ENCODE measurements around the gene RBM26.

RBM26 gene

DNA sequence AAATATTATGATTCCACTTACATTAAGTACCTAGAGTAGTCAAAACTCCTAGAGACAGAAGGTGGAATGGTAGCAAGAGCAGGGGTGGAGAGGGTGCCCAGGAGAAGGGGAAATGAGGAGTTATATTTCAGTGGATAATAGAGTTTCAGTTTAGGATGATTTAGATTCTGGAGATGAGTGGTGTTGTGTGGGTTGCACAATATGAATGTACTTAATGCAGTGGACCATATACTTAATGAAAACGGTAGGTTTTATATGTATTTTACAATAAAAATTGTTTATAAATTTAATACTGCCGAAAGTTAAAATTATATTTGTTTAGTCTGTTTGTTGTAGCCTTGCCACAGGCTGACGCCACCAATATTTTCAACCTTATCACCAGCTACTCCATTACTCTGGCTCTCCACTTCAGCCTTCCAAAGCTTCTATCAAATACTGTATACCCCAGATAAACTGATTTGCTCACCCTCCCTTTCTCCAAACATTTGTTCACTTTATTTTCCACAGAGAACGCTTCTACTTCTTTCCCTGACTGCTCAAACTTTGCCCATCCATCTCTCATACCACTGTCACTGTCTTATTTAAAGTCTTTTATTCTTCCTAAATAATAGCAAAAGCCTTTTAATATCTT is 1.4 kb upstream of the RBM26 start:
- TF ChIP-seq, protein P1, sequence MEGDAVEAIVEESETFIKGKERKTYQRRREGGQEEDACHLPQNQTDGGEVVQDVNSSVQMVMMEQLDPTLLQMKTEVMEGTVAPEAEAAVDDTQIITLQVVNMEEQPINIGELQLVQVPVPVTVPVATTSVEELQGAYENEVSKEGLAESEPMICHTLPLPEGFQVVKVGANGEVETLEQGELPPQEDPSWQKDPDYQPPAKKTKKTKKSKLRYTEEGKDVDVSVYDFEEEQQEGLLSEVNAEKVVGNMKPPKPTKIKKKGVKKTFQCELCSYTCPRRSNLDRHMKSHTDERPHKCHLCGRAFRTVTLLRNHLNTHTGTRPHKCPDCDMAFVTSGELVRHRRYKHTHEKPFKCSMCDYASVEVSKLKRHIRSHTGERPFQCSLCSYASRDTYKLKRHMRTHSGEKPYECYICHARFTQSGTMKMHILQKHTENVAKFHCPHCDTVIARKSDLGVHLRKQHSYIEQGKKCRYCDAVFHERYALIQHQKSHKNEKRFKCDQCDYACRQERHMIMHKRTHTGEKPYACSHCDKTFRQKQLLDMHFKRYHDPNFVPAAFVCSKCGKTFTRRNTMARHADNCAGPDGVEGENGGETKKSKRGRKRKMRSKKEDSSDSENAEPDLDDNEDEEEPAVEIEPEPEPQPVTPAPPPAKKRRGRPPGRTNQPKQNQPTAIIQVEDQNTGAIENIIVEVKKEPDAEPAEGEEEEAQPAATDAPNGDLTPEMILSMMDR (IDR thresholded peaks at IDR 0.05) = no peak
- peaks cover 26 to 30% of the 10 kb centered on the region in 2 experiments for H3K4me1 ChIP-seq (ENCODE audit: control insufficient read depth in 1 of 2, insufficient read depth in 1 of 2, low read depth in 1 of 2, low read length in 1 of 2)
- no peaks in the 10 kb centered on the region for H3K36me3 ChIP-seq
- no peak overlapping the region for H3K27ac ChIP-seq
- no peaks in the 10 kb centered on the region for H3K9me3 ChIP-seq
- H3K4me3 ChIP-seq (ENCODE audit: low read depth in 1 of 2, low read length in 1 of 2) = no peak overlapping the region
- no peaks in the 10 kb centered on the region for H3K27me3 ChIP-seq

DNA sequence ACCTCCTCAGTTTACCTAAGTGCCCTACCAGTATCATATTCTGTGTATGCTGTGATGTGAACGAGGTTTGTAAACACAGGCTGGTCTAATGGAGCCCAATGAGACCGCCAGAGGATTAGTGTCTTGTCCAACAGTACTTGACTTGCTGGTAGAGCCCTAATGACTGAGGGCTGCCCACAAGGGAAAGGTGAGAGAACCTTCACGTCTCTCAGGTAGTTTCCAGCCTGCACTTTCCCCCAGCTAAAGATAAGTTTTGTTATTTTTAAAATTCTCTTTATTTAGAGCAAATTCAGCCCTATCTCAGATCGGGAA is 498 bp upstream of the RBM26 start:
- peaks cover 29% of the 10 kb centered on the region in 2 experiments for H3K4me1 ChIP-seq (ENCODE audit: control insufficient read depth in 1 of 2, insufficient read depth in 1 of 2, low read depth in 1 of 2, low read length in 1 of 2)
- TF ChIP-seq, protein P1 (IDR thresholded peaks at IDR 0.05) = no peak
- no peaks in the 10 kb centered on the region for H3K9me3 ChIP-seq
- H3K4me3 ChIP-seq (ENCODE audit: low read depth in 1 of 2, low read length in 1 of 2) = peak overlapping the region; percentile 82 to 89
- H3K36me3 ChIP-seq = no peaks in the 10 kb centered on the region
- H3K27ac ChIP-seq = peak overlapping the region; percentile 93
- H3K27me3 ChIP-seq = no peaks in the 10 kb centered on the region

DNA sequence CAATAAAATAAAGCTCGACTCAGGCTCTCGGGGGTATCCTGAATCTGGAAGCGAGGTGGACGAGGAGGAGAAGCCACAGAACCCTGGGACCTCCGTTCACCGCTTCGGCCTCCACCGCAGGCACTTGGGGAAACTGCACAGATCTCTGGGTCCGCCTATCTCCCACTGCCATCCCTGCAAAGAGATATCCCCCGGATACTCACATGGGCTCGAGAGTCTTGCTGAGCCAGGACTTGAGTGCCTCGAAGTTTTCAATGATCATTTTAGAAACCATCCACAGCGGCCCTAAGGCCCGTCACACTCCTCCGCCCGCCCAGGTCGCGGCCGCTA is 589 bp downstream of the RBM26 start:
- TF ChIP-seq, protein P1 (IDR thresholded peaks at IDR 0.05) = no peak
- Histone ChIP-seq H3K27ac (peak overlapping the region; percentile 93), H3K9me3 (no peaks in the 10 kb centered on the region), H3K4me3 (ENCODE audit: low read depth in 1 of 2, low read length in 1 of 2) (peak overlapping the region; percentile 82 to 89), H3K4me1 (ENCODE audit: control insufficient read depth in 1 of 2, insufficient read depth in 1 of 2, low read depth in 1 of 2, low read length in 1 of 2) (peaks cover 29 to 30% of the 10 kb centered on the region in 2 experiments), H3K27me3 (no peaks in the 10 kb centered on the region), H3K36me3 (no peaks in the 10 kb centered on the region)

DNA sequence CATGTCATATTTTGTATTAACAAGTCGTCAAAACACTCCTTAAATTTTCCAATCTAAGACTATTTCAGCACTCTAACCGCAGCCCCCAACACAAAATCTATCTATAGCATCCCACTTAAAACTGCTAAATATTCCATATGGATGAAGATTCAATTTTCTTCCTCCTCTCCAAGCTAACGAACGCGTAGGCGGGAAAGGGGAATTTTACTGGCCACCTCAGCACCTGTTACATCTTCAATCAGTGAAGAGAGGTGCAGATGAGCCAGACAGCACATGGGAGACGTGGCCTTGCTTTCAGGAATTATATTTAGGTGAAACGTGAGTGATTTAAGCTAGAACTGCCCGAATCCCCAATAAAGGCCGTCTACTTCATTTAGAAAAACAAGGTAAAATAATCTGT is 1.1 kb downstream of the RBM26 start:
- peak overlapping the region; percentile 93 for H3K27ac ChIP-seq

DNA sequence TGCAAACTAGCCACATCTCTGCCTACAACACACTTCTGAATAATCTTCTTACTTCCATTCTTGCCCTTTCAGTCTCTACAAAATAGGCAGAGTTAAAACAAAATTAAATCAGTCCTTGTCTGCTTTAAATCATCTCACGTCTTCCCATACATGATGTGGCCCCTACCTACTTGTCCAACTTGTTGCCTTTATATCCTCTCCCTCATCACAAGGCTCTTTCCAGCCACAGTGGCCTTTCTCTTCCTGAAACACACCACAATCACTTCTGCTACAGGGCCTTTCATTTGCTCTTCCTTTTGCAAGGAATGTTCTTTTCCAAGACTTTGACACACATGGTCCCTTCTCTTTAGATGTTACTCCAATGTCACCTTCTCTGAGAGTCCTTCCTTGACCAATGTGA is 1.7 kb downstream of the RBM26 start:
- Histone ChIP-seq H3K36me3 (peaks cover 8% of the 10 kb centered on the region), H3K27ac (no peak overlapping the region), H3K4me1 (ENCODE audit: control insufficient read depth in 1 of 2, insufficient read depth in 1 of 2, low read depth in 1 of 2, low read length in 1 of 2) (peaks cover 29 to 30% of the 10 kb centered on the region in 2 experiments), H3K9me3 (no peaks in the 10 kb centered on the region), H3K27me3 (no peaks in the 10 kb centered on the region), H3K4me3 (ENCODE audit: low read depth in 1 of 2, low read length in 1 of 2) (peak overlapping the region in 1 of 2 experiments; percentile 89)
- TF ChIP-seq, protein P1 (IDR thresholded peaks at IDR 0.05) = no peak

More for the DNA sequence above, 1.1 kb downstream of the RBM26 start:
- peaks cover 1% of the 10 kb centered on the region for H3K36me3 ChIP-seq
- peak overlapping the region; percentile 82 to 89 for H3K4me3 ChIP-seq (ENCODE audit: low read depth in 1 of 2, low read length in 1 of 2)
- no peaks in the 10 kb centered on the region for H3K27me3 ChIP-seq
- TF ChIP-seq, protein P1 (IDR thresholded peaks at IDR 0.05) = no peak
- no peaks in the 10 kb centered on the region for H3K9me3 ChIP-seq
- H3K4me1 ChIP-seq (ENCODE audit: control insufficient read depth in 1 of 2, insufficient read depth in 1 of 2, low read depth in 1 of 2, low read length in 1 of 2) = peaks cover 29 to 30% of the 10 kb centered on the region in 2 experiments
